Gastrocnemius medialis (tissue), 4 donors: ENCODE results near the gene NRG3.

Source experiments
- CTCF ChIP-seq, 5 experiments: fragments of 450-650 bp in 3 of 5; fragments of 200-600 bp in 2 of 5; sonication (generic) in 2 of 5; IDR thresholded peaks in 4 of 5; conservative IDR thresholded peaks in 1 of 5; 1 replicate in 4 of 5; 2 replicates in 1 of 5; pipeline ENCODE4 v1.5.1; 2016 to 2019; ENCODE audit warnings: antibody characterized with exemption in 5 of 5, mild to moderate bottlenecking in 3 of 5, moderate library complexity in 3 of 5
- POLR2A ChIP-seq, 2 donors: fragments of 450-650 bp; IDR thresholded peaks; one replicate each; pipeline ENCODE4 v1.6.1; 2017; ENCODE audit warnings: antibody characterized with exemption in 2 of 2, mild to moderate bottlenecking in 2 of 2, moderate library complexity in 2 of 2

- TF ChIP-seq CTCF (IDR thresholded peaks at IDR 0.05 in 4 of 5, conservative IDR thresholded peaks at IDR 0.05 in 1 of 5) (no peak), POLR2A (IDR thresholded peaks at IDR 0.05) (no peak)
Observed at GRCh38 chr10:81889181-81889769, 14.3 kb downstream of the NRG3 start.
